ENCODE results near the gene ASCL4. TPM values are rescaled to one million over a fixed set of nuclear protein-coding genes. Genes with fewer than 3 reads are reported as not detected.
A peak's percentile ranks its signal among the peaks of the same experiment; 100 is the strongest.

Gene ASCL4
- total RNA-seq, 4 donors from 2014 or later: not detected

GRCh38 chr12:107762874-107763273 lies 11.6 kb upstream of the ASCL4 start:
- TF ChIP-seq EP300 (IDR thresholded peaks at IDR 0.05) (no peak), CTCF (IDR thresholded peaks at IDR 0.05) (no peak), POLR2AphosphoS5 (IDR thresholded peaks at IDR 0.05) (no peak), POLR2A (IDR thresholded peaks at IDR 0.05) (no peak)
- ATAC-seq: no peak
- H3K36me3 ChIP-seq: peaks cover 0 to 6% of the 10 kb centered on the region in 2 donors
- 81 to 100% methylated on average over 1 of the region's 1 CpG for WGBS, 2 donors (ENCODE audit: low coverage in 1 of 2)
- H3K4me3 ChIP-seq: no peak overlapping the region
- peaks cover 7 to 31% (median 22%) of the 10 kb centered on the region in 3 donors for H3K4me1 ChIP-seq
- no peaks in the 10 kb centered on the region for H3K27me3 ChIP-seq
- no peaks in the 10 kb centered on the region for H3K9me3 ChIP-seq
- H3K27ac ChIP-seq: no peak overlapping the region

GRCh38 chr12:107764626-107765025 lies 9.9 kb upstream of the ASCL4 start:
- no peak for TF ChIP-seq POLR2A (IDR thresholded peaks at IDR 0.05)
- TF ChIP-seq CTCF (IDR thresholded peaks at IDR 0.05): no peak
- no peak for TF ChIP-seq POLR2AphosphoS5 (IDR thresholded peaks at IDR 0.05)
- TF ChIP-seq EP300 (IDR thresholded peaks at IDR 0.05): no peak
- H3K4me1 ChIP-seq: peaks cover 4 to 13% (median 8%) of the 10 kb centered on the region in 3 donors
- no peak overlapping the region for H3K27ac ChIP-seq
- H3K36me3 ChIP-seq: no peaks in the 10 kb centered on the region
- H3K27me3 ChIP-seq: no peaks in the 10 kb centered on the region
- no peak for ATAC-seq
- H3K4me3 ChIP-seq: no peak overlapping the region
- H3K9me3 ChIP-seq: no peaks in the 10 kb centered on the region
- 69 to 77% methylated on average over 3 to 4 of the region's 4 CpGs for WGBS, 2 donors (ENCODE audit: low coverage in 1 of 2)

GRCh38 chr12:107765316-107765715 lies 9.2 kb upstream of the ASCL4 start:
- H3K36me3 ChIP-seq: no peaks in the 10 kb centered on the region
- peaks cover 0 to 6% (median 3%) of the 10 kb centered on the region in 3 donors for H3K4me1 ChIP-seq
- TF ChIP-seq POLR2A (IDR thresholded peaks at IDR 0.05): no peak
- TF ChIP-seq POLR2AphosphoS5 (IDR thresholded peaks at IDR 0.05): no peak
- no peak for TF ChIP-seq EP300 (IDR thresholded peaks at IDR 0.05)
- no peak for TF ChIP-seq CTCF (IDR thresholded peaks at IDR 0.05)
- ATAC-seq: no peak
- H3K27me3 ChIP-seq: no peaks in the 10 kb centered on the region
- no peak overlapping the region for H3K27ac ChIP-seq
- H3K4me3 ChIP-seq: no peak overlapping the region
- WGBS, 2 donors (ENCODE audit: low coverage in 1 of 2): 53 to 100% methylated on average over 1 of the region's 1 CpG
- H3K9me3 ChIP-seq: no peaks in the 10 kb centered on the region

- Histone ChIP-seq H3K27me3 (peaks cover 6% of the 10 kb centered on the region), H3K9me3 (no peaks in the 10 kb centered on the region), H3K27ac (no peak overlapping the region), H3K4me3 (no peak overlapping the region), H3K36me3 (no peaks in the 10 kb centered on the region), H3K4me1 (no peaks in the 10 kb centered on the region)
- no peak for TF ChIP-seq EP300 (IDR thresholded peaks at IDR 0.05)
- no peak for TF ChIP-seq POLR2AphosphoS5 (IDR thresholded peaks at IDR 0.05)
- TF ChIP-seq CTCF (IDR thresholded peaks at IDR 0.05): no peak
- no peak for TF ChIP-seq POLR2A (IDR thresholded peaks at IDR 0.05)
- WGBS, 2 donors (ENCODE audit: low coverage in 1 of 2): 86 to 96% methylated on average over 3 to 4 of the region's 5 CpGs
- ATAC-seq: no peak
Measured at GRCh38 chr12:107767466-107767865, 7.0 kb upstream of the ASCL4 start.

DNA sequence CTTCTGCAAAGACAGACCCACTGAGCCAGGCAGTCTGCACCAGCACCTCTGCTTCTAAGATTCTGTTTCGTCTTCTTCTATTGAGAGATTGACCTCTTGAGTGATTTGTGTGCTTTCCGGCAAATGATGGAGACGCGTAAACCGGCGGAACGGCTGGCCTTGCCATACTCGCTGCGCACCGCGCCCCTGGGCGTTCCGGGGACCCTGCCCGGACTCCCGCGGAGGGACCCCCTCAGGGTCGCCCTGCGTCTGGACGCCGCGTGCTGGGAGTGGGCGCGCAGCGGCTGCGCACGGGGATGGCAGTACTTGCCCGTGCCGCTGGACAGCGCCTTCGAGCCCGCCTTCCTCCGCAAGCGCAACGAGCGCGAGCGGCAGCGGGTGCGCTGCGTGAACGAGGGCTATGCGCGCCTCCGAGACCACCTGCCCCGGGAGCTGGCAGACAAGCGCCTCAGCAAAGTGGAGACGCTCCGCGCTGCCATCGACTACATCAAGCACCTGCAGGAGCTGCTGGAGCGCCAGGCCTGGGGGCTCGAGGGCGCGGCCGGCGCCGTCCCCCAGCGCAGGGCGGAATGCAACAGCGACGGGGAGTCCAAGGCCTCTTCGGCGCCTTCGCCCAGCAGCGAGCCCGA lies 703 bp downstream of the ASCL4 start:
- H3K9me3 ChIP-seq: no peaks in the 10 kb centered on the region
- no peak for ATAC-seq
- peaks cover 74% of the 10 kb centered on the region for H3K27me3 ChIP-seq
- 0% methylated on average over 1 to 2 of the region's 66 CpGs for WGBS, 2 donors (ENCODE audit: low coverage in 1 of 2)
- no peak overlapping the region for H3K27ac ChIP-seq
- peak overlapping the region in 1 of 2 donors; percentile 35 for H3K4me3 ChIP-seq
- peaks cover 0 to 11% (median 0%) of the 10 kb centered on the region in 3 donors for H3K4me1 ChIP-seq
- no peaks in the 10 kb centered on the region for H3K36me3 ChIP-seq
- no peak for TF ChIP-seq POLR2AphosphoS5 (IDR thresholded peaks at IDR 0.05)
- TF ChIP-seq POLR2A (IDR thresholded peaks at IDR 0.05): no peak
- TF ChIP-seq CTCF (IDR thresholded peaks at IDR 0.05): no peak
- TF ChIP-seq EP300 (IDR thresholded peaks at IDR 0.05): no peak
